HCT116 (cell line): ENCODE results near the gene TSPAN15. TPM values are rescaled to one million over a fixed set of nuclear protein-coding genes. Genes with fewer than 3 reads are reported as not detected.
A peak's percentile ranks its signal among the peaks of the same experiment; 100 is the strongest.
"Not testable (repeated sequence)": the region's sequence is repeated elsewhere in the genome, so short reads cannot be mapped to it uniquely, and the experiment has no call there.

Experiments used
- ATAC-seq: fragments of 200-7000 bp; cut with Tn5 transposase; 2 replicates; pipeline ENCODE4 v1.9.1; 2020; ENCODE audit warnings: mild to moderate bottlenecking, moderate library complexity
- BruUV-seq: library from RNA; stranded (reverse); fragments of 400-500 nt; replicated peaks from 2 replicates; lab custom pipeline; 2021; lab: Mats Ljungman, UMichigan
- CTCF ChIA-PET: fragments of 300-600 bp; sonication (Branson Sonifier 250); formaldehyde crosslinking; loops from one replicate; lab custom pipeline; 2021; ENCODE audit warnings: antibody characterized with exemption; lab: Charles Lee
- POLR2A ChIA-PET: fragments of 300-600, 350-600 bp; sonication (Branson Sonifier 250); formaldehyde crosslinking; loops from one replicate; lab custom pipeline; 2021; ENCODE audit warnings: antibody characterized with exemption; lab: Charles Lee
- RAD21 ChIA-PET, 2 experiments: fragments of 300-600 bp; sonication (Branson Sonifier 250); formaldehyde crosslinking; loops; one replicate each; lab custom pipeline; 2023; ENCODE audit warnings: low total read pairs in 2 of 2; ENCODE audit not compliant: uncharacterized antibody in 2 of 2, unreplicated experiment in 2 of 2, low non-redundant PET in 1 of 2; lab: Charles Lee
- DNase-seq: peaks from one replicate; pipeline ENCODE4 v3.0.0-alpha.2; 2010; ENCODE audit warnings: low read depth, low spot score
- H2AFZ ChIP-seq: fragments of 200-600 bp; shearing (Covaris generic), sonication (generic); 2 replicates; pipeline ENCODE4 v1.6.1; 2017; ENCODE audit warnings: low read depth, mixed run types, mixed read lengths, antibody characterized with exemption, low read length; ENCODE audit not compliant: poor library complexity, severe bottlenecking
- H3K27ac ChIP-seq: 2 replicates; pipeline ENCODE4 v1.5.1; 2012; ENCODE audit warnings: low read depth, low read length
- H3K27me3 ChIP-seq: fragments of 200-600 bp; sonication (generic); 2 replicates; pipeline ENCODE4 v1.6.1; 2016; ENCODE audit warnings: mixed run types, low read length, mixed read lengths; ENCODE audit not compliant: insufficient read depth
- H3K36me3 ChIP-seq, 2 experiments: fragments of 200-500 bp in 1 of 2; fragments of 200-600 bp in 1 of 2; sonication (Bioruptor generic) in 1 of 2; sonication (generic) in 1 of 2; 2 replicates each; pipeline versions ENCODE4 v1.5.1 to v1.6.1; 2014 to 2016; ENCODE audit warnings: low read length in 2 of 2, inconsistent platforms in 1 of 2, mixed read lengths in 1 of 2, mixed run types in 1 of 2; ENCODE audit not compliant: insufficient read depth in 2 of 2, control insufficient read depth in 1 of 2
- H3K4me1 ChIP-seq, 2 experiments: fragments of 200-600 bp in 1 of 2; sonication (generic) in 1 of 2; 2 replicates each; pipeline versions ENCODE4 v1.5.1 to v1.6.1; 2012 to 2017; ENCODE audit warnings: low read length in 2 of 2, inconsistent platforms in 1 of 2, mild to moderate bottlenecking in 1 of 2, mixed read lengths in 1 of 2, mixed run types in 1 of 2, moderate library complexity in 1 of 2; ENCODE audit not compliant: insufficient read depth in 2 of 2, control insufficient read depth in 1 of 2
- H3K4me2 ChIP-seq: fragments of 200-600 bp; sonication (generic); 2 replicates; pipeline ENCODE4 v1.6.1; 2017; ENCODE audit warnings: mixed run types, low read length, mixed read lengths
- H3K4me3 ChIP-seq, 2 experiments: fragments of 200-600 bp in 1 of 2; sonication (generic) in 1 of 2; replicated peaks in 1 of 2; 2 replicates each; pipeline ENCODE4 v1.5.1; 2011 to 2016; ENCODE audit warnings: low read length in 2 of 2, control low read depth in 1 of 2, low read depth in 1 of 2, mild to moderate bottlenecking in 1 of 2, mixed read lengths in 1 of 2, mixed run types in 1 of 2
- H3K79me2 ChIP-seq: fragments of 200-600 bp; sonication (generic); 2 replicates; pipeline ENCODE4 v1.6.1; 2017; ENCODE audit warnings: mild to moderate bottlenecking, mixed run types, low read length, moderate library complexity, mixed read lengths; ENCODE audit not compliant: insufficient read depth
- H3K9ac ChIP-seq: fragments of 200-600 bp; sonication (generic); 2 replicates; pipeline ENCODE4 v1.6.1; 2016; ENCODE audit warnings: low read length, mixed read lengths
- H3K9me2 ChIP-seq: fragments of 200-600 bp; sonication (generic), shearing (Covaris generic); 2 replicates; pipeline ENCODE4 v1.6.1; 2017; ENCODE audit warnings: mixed run types, mild to moderate bottlenecking, moderate library complexity; ENCODE audit not compliant: insufficient read depth
- H3K9me3 ChIP-seq, 2 experiments: fragments of 200-500 bp in 1 of 2; fragments of 200-600 bp in 1 of 2; sonication (Bioruptor generic) in 1 of 2; sonication (generic) in 1 of 2; 2 replicates each; pipeline ENCODE4 v1.6.1; 2014 to 2017; ENCODE audit warnings: low read length in 2 of 2, mixed read lengths in 2 of 2, inconsistent platforms in 1 of 2, low read depth in 1 of 2, mild to moderate bottlenecking in 1 of 2, mixed run types in 1 of 2, moderate library complexity in 1 of 2; ENCODE audit not compliant: control insufficient read depth in 1 of 2, insufficient read depth in 1 of 2
- H4K20me1 ChIP-seq: fragments of 200-600 bp; sonication (generic), shearing (Covaris generic); 2 replicates; pipeline ENCODE4 v1.6.1; 2017; ENCODE audit warnings: mixed run types, mild to moderate bottlenecking, moderate library complexity; ENCODE audit not compliant: insufficient read depth
- EGR1 ChIP-seq: IDR thresholded peaks from 2 replicates; pipeline ENCODE4 v1.6.1; 2012; ENCODE audit warnings: low read depth
- FOSL1 ChIP-seq: IDR thresholded peaks from 2 replicates; pipeline ENCODE4 v1.6.1; 2012; ENCODE audit warnings: low read depth
- POLR2AphosphoS5 ChIP-seq: IDR thresholded peaks from 2 replicates; pipeline ENCODE4 v1.6.1; 2011; ENCODE audit warnings: mild to moderate bottlenecking, low read depth, low read length, moderate library complexity
- RAD21 ChIP-seq: IDR thresholded peaks from 2 replicates; pipeline ENCODE4 v1.6.1; 2012; ENCODE audit warnings: low read depth, mild to moderate bottlenecking
- SIN3A ChIP-seq: IDR thresholded peaks from 2 replicates; pipeline ENCODE4 v1.6.1; 2012; ENCODE audit warnings: low read depth
- YY1 ChIP-seq: IDR thresholded peaks from 2 replicates; pipeline ENCODE4 v1.6.1; 2011; ENCODE audit warnings: low read length, low read depth, moderate library complexity, mild to moderate bottlenecking; ENCODE audit not compliant: insufficient replicate concordance; ENCODE audit errors: extremely low read depth
- intact Hi-C: fragments of 100-400 bp; cut with micrococcal nuclease; formaldehyde crosslinking; loops from 2 replicates; pipeline ENCODE4 v1.10.0; 2022
- total RNA-seq: library from RNA; stranded (reverse); gene quantifications from one replicate; pipeline ENCODE4 v1.2.1, GENCODE V29; 2021; ENCODE audit not compliant: unreplicated experiment
- TF ChIP-seq, protein P1 (sequence below), 3 experiments: fragments of 200-600 bp in 1 of 3; sonication (generic) in 1 of 3; IDR thresholded peaks in 2 of 3; conservative IDR thresholded peaks in 1 of 3; 2 replicates each; pipeline ENCODE4 v1.5.1; 2012 to 2017; ENCODE audit warnings: low read depth in 2 of 3, low read length in 2 of 3, antibody characterized with exemption in 1 of 3, borderline replicate concordance in 1 of 3, control low read depth in 1 of 3, mild to moderate bottlenecking in 1 of 3, mixed read lengths in 1 of 3, mixed run types in 1 of 3, moderate library complexity in 1 of 3; ENCODE audit not compliant: insufficient read depth in 1 of 3

Gene TSPAN15
- total RNA-seq, 1 experiment from 2014 or later = 16.0 TPM

- Histone ChIP-seq H3K79me2 (0 out of 2 replicates have a peak, but pooled peaks cover 4% of the 10 kb centered on the region), H2AFZ (peak overlapping the region; percentile 66), H4K20me1 (no peaks in the 10 kb centered on the region), H3K4me2 (peak overlapping the region; percentile 95), H3K9me3 (no peaks in the 10 kb centered on the region), H3K36me3 (no peaks in the 10 kb centered on the region), H3K27me3 (no peaks in the 10 kb centered on the region), H3K9me2 (no peaks in the 10 kb centered on the region), H3K4me3 (peak overlapping the region in 1 of 2 experiments; percentile 29; a peak in 1 of 4 replicates), H3K9ac (peak overlapping the region; percentile 42), H3K4me1 (peaks cover 39 to 75% of the 10 kb centered on the region in 2 experiments), H3K27ac (peak overlapping the region; percentile 58)
- DNase-seq (peak; percentile 77), ATAC-seq (peak; percentile 76)
- RAD21 ChIA-PET = no interaction called here
- intact Hi-C loops = loop anchor here (10.0 kb wide), 1 partner anchor 55 kb away; no protein-coding TSS in a partner anchor
- POLR2A ChIA-PET = interaction anchor here (0.6 to 2.0 kb wide), 3 partner anchors 10 to 736 kb away, joined by 4 to 6 read pairs (median 4); no protein-coding TSS in a partner anchor
- TF ChIP-seq RAD21 = peak; percentile 63
- TF ChIP-seq YY1 = no peak
- no peak for TF ChIP-seq EGR1
- TF ChIP-seq, protein P1, sequence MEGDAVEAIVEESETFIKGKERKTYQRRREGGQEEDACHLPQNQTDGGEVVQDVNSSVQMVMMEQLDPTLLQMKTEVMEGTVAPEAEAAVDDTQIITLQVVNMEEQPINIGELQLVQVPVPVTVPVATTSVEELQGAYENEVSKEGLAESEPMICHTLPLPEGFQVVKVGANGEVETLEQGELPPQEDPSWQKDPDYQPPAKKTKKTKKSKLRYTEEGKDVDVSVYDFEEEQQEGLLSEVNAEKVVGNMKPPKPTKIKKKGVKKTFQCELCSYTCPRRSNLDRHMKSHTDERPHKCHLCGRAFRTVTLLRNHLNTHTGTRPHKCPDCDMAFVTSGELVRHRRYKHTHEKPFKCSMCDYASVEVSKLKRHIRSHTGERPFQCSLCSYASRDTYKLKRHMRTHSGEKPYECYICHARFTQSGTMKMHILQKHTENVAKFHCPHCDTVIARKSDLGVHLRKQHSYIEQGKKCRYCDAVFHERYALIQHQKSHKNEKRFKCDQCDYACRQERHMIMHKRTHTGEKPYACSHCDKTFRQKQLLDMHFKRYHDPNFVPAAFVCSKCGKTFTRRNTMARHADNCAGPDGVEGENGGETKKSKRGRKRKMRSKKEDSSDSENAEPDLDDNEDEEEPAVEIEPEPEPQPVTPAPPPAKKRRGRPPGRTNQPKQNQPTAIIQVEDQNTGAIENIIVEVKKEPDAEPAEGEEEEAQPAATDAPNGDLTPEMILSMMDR (IDR thresholded peaks at IDR 0.05 in 2 of 3, conservative IDR thresholded peaks at IDR 0.05 in 1 of 3; ENCODE audit: borderline replicate concordance in 1 of 3, insufficient read depth in 1 of 3, low read depth in 2 of 3, low read length in 2 of 3) = peak; percentile 55 to 74 (median 71); a peak in 5 of 6 replicates
- no peak for TF ChIP-seq FOSL1
- TF ChIP-seq SIN3A = no peak
- TF ChIP-seq POLR2AphosphoS5 = no peak
- no TSS peak for BruUV-seq
- CTCF ChIA-PET = interaction anchor here (0.8 to 4.1 kb wide), 7 partner anchors 11 to 58 kb away, joined by 3 to 21 read pairs (median 3); no protein-coding TSS in a partner anchor
Measured at GRCh38 chr10:69449841-69450240, 1.4 kb upstream of the TSPAN15 start.

GRCh38 chr10:69450395-69450794 is 870 bp upstream of the TSPAN15 start:
- ChIA-PET POLR2A (interaction anchor here (0.6 to 2.0 kb wide), 3 partner anchors 10 to 736 kb away, joined by 4 to 6 read pairs (median 4); no protein-coding TSS in a partner anchor), CTCF (interaction anchor here (0.8 to 4.1 kb wide), 5 partner anchors 11 to 57 kb away, joined by 3 to 21 read pairs (median 8); no protein-coding TSS in a partner anchor), RAD21 (interaction anchor here in 1 of 2 experiments (1.0 kb wide), 1 partner anchor 57 kb away, joined by 9 read pairs; no protein-coding TSS in a partner anchor)
- Histone ChIP-seq H3K4me3 (peak overlapping the region; percentile 73 to 82; a peak in 2 of 4 replicates), H3K27ac (peak overlapping the region; percentile 58), H3K4me2 (peak overlapping the region; percentile 95), H3K9ac (peak overlapping the region; percentile 68), H2AFZ (peak overlapping the region; percentile 66), H3K4me1 (peaks cover 35 to 69% of the 10 kb centered on the region in 2 experiments)
- H3K9me3 ChIP-seq, H3K9me2 ChIP-seq, H4K20me1 ChIP-seq, DNase-seq, BruUV-seq, H3K79me2 ChIP-seq, H3K36me3 ChIP-seq, ATAC-seq, H3K27me3 ChIP-seq: not testable (repeated sequence)
- intact Hi-C loops = loop anchor here (10.0 kb wide), 1 partner anchor 54 kb away; no protein-coding TSS in a partner anchor
